ENCODE results near the gene TAL2. TPM values are rescaled to one million over a fixed set of nuclear protein-coding genes. Genes with fewer than 3 reads are reported as not detected.
A peak's percentile ranks its signal among the peaks of the same experiment; 100 is the strongest.

TAL2 gene
- total RNA-seq, 1 experiment from 2014 or later, result not detected

- no peak for DNase-seq
- Histone ChIP-seq H3K4me3 (no peak overlapping the region), H3K36me3 (no peaks in the 10 kb centered on the region)
Observed at GRCh38 chr9:105667867-105668266, 5.6 kb downstream of the TAL2 start.

GRCh38 chr9:105670315-105670714 is 8.1 kb downstream of the TAL2 start:
- H3K27me3 ChIP-seq, result no peaks in the 10 kb centered on the region
- no peak for DNase-seq

More at GRCh38 chr9:105667867-105668266, 5.6 kb downstream of the TAL2 start:
- H3K27me3 ChIP-seq, result no peaks in the 10 kb centered on the region
- H3K9me3 ChIP-seq, result no peaks in the 10 kb centered on the region

GRCh38 chr9:105670775-105671174 is 8.5 kb downstream of the TAL2 start:
- Histone ChIP-seq H3K27me3 (no peaks in the 10 kb centered on the region), H3K9me3 (no peaks in the 10 kb centered on the region), H3K36me3 (no peaks in the 10 kb centered on the region), H3K4me3 (no peak overlapping the region)
- DNase-seq, result no peak

More at GRCh38 chr9:105670315-105670714, 8.1 kb downstream of the TAL2 start:
- Histone ChIP-seq H3K36me3 (no peaks in the 10 kb centered on the region), H3K4me3 (no peak overlapping the region), H3K9me3 (no peaks in the 10 kb centered on the region)

- DNase-seq, result no peak
- Histone ChIP-seq H3K9me3 (no peaks in the 10 kb centered on the region), H3K4me3 (no peak overlapping the region), H3K27me3 (no peaks in the 10 kb centered on the region), H3K36me3 (no peaks in the 10 kb centered on the region)
Observed at GRCh38 chr9:105672711-105673234, 10.5 kb downstream of the TAL2 start.

GRCh38 chr9:105673850-105674387 is 11.7 kb downstream of the TAL2 start:
- DNase-seq, result no peak
- Histone ChIP-seq H3K36me3 (no peaks in the 10 kb centered on the region), H3K9me3 (no peaks in the 10 kb centered on the region), H3K4me3 (no peak overlapping the region), H3K27me3 (no peaks in the 10 kb centered on the region)

GRCh38 chr9:105676351-105676923 is 14.2 kb downstream of the TAL2 start:
- no peak for DNase-seq
- no peaks in the 10 kb centered on the region for H3K27me3 ChIP-seq
- no peak overlapping the region for H3K4me3 ChIP-seq
- H3K9me3 ChIP-seq, result 0 out of 2 replicates have a peak, but pooled peaks cover 4% of the 10 kb centered on the region
- H3K36me3 ChIP-seq, result no peaks in the 10 kb centered on the region

GRCh38 chr9:105678163-105678562 is 15.9 kb downstream of the TAL2 start:
- Histone ChIP-seq H3K36me3 (no peaks in the 10 kb centered on the region), H3K4me3 (no peak overlapping the region), H3K27me3 (no peaks in the 10 kb centered on the region), H3K9me3 (0 out of 2 replicates have a peak, but pooled peaks cover 4% of the 10 kb centered on the region)
- DNase-seq, result no peak

- Histone ChIP-seq H3K9me3 (0 out of 2 replicates have a peak, but pooled peaks cover 4% of the 10 kb centered on the region), H3K27me3 (no peaks in the 10 kb centered on the region), H3K36me3 (no peaks in the 10 kb centered on the region), H3K4me3 (no peak overlapping the region)
- DNase-seq, result no peak
Observed at GRCh38 chr9:105678781-105679180, 16.5 kb downstream of the TAL2 start.

GRCh38 chr9:105679257-105680022 is 17.2 kb downstream of the TAL2 start:
- Histone ChIP-seq H3K9me3 (0 out of 2 replicates have a peak, but pooled peaks cover 4% of the 10 kb centered on the region), H3K4me3 (no peak overlapping the region), H3K27me3 (no peaks in the 10 kb centered on the region), H3K36me3 (no peaks in the 10 kb centered on the region)
- DNase-seq, result no peak

GRCh38 chr9:105681313-105681712 is 19.1 kb downstream of the TAL2 start:
- Histone ChIP-seq H3K36me3 (no peaks in the 10 kb centered on the region), H3K4me3 (no peak overlapping the region), H3K9me3 (0 out of 2 replicates have a peak, but pooled peaks cover 4% of the 10 kb centered on the region), H3K27me3 (no peaks in the 10 kb centered on the region)
- DNase-seq, result no peak

- DNase-seq, result peak; percentile 23
- 0 out of 2 replicates have a peak, but pooled peaks cover 4% of the 10 kb centered on the region for H3K9me3 ChIP-seq
- no peaks in the 10 kb centered on the region for H3K27me3 ChIP-seq
- H3K4me3 ChIP-seq, result no peak overlapping the region
- no peaks in the 10 kb centered on the region for H3K36me3 ChIP-seq
Observed at GRCh38 chr9:105681724-105682123, 19.5 kb downstream of the TAL2 start.

- no peak for DNase-seq
- no peaks in the 10 kb centered on the region for H3K27me3 ChIP-seq
Observed at GRCh38 chr9:105683688-105684275, 21.5 kb downstream of the TAL2 start.

GRCh38 chr9:105686936-105687335 is 24.7 kb downstream of the TAL2 start:
- DNase-seq, result no peak
- Histone ChIP-seq H3K36me3 (no peaks in the 10 kb centered on the region), H3K4me3 (no peak overlapping the region), H3K27me3 (peaks cover 8% of the 10 kb centered on the region; the same call in 1 of the 2 replicates), H3K9me3 (no peaks in the 10 kb centered on the region)

More at GRCh38 chr9:105683688-105684275, 21.5 kb downstream of the TAL2 start:
- Histone ChIP-seq H3K36me3 (no peaks in the 10 kb centered on the region), H3K4me3 (no peak overlapping the region), H3K9me3 (0 out of 2 replicates have a peak, but pooled peaks cover 4% of the 10 kb centered on the region)

GRCh38 chr9:105690742-105691141 is 28.5 kb downstream of the TAL2 start:
- DNase-seq, result no peak

GRCh38 chr9:105693435-105694189 is 31.4 kb downstream of the TAL2 start:
- Histone ChIP-seq H3K36me3 (no peaks in the 10 kb centered on the region), H3K9me3 (no peaks in the 10 kb centered on the region), H3K4me3 (peak overlapping the region; percentile 65), H3K27me3 (peaks cover 28% of the 10 kb centered on the region)
- DNase-seq, result no peak

More at GRCh38 chr9:105690742-105691141, 28.5 kb downstream of the TAL2 start:
- Histone ChIP-seq H3K4me3 (no peak overlapping the region), H3K27me3 (peaks cover 28% of the 10 kb centered on the region), H3K36me3 (no peaks in the 10 kb centered on the region), H3K9me3 (no peaks in the 10 kb centered on the region)

GRCh38 chr9:105694190-105694847 is 32.1 kb downstream of the TAL2 start, which contains the start of gene TMEM38B:
TSS of gene TMEM38B (plus strand) at chr9:105694541. CDS start at chr9:105694661, 120 bp downstream.
- Histone ChIP-seq H3K4me3 (peak within 1 kb of the TSS; percentile 65), H3K36me3 (no peaks in the 10 kb centered on the region)
- DNase-seq, result peak; percentile 74

More at GRCh38 chr9:105694190-105694847, 32.1 kb downstream of the TAL2 start, which contains the start of gene TMEM38B:
- Histone ChIP-seq H3K9me3 (no peaks in the 10 kb centered on the region), H3K27me3 (peaks cover 28% of the 10 kb centered on the region)

Data from MG63 (cell line).